Activated CD8-positive, alpha-beta T cell treated with anti-CD3 and anti-CD28 coated beads for 36 hours (primary cell): ENCODE measurements around the gene AIFM3. TPM values are rescaled to one million over a fixed set of nuclear protein-coding genes. Genes with fewer than 3 reads are reported as not detected.

ENCODE experiments used
- ATAC-seq: fragments of 200-7000 bp; cut with Tn5 transposase; one replicate; pipeline ENCODE4 v1.10.0; 2021; ENCODE audit warnings: mild to moderate bottlenecking, moderate library complexity
- CTCF ChIA-PET: fragments of 350-600 bp; sonication (Branson Sonifier 250); formaldehyde crosslinking; loops from one replicate; lab custom pipeline; 2021; ENCODE audit warnings: antibody characterized with exemption; lab: Charles Lee
- POLR2A ChIA-PET: fragments of 350-600 bp; sonication (Branson Sonifier 250); formaldehyde crosslinking; loops from one replicate; lab custom pipeline; 2021; ENCODE audit warnings: antibody characterized with exemption; lab: Charles Lee
- DNase-seq: peaks from one replicate; pipeline ENCODE4 v3.0.0-alpha.2; 2020
- H3K27ac Mint-ChIP-seq: one replicate; pipeline ENCODE4 v1.8.0; 2021; ENCODE audit warnings: mild to moderate bottlenecking, mixed read lengths
- H3K27me3 Mint-ChIP-seq: one replicate; pipeline ENCODE4 v1.8.0; 2021; ENCODE audit warnings: mixed read lengths
- H3K36me3 Mint-ChIP-seq: one replicate; pipeline ENCODE4 v1.8.0; 2021; ENCODE audit warnings: low read depth, mixed read lengths
- H3K4me1 Mint-ChIP-seq: one replicate; pipeline ENCODE4 v1.8.0; 2021; ENCODE audit warnings: low read depth, mixed read lengths
- H3K4me3 Mint-ChIP-seq: one replicate; pipeline ENCODE4 v1.8.0; 2021; ENCODE audit warnings: mild to moderate bottlenecking, moderate library complexity, mixed read lengths
- H3K9me3 Mint-ChIP-seq: one replicate; pipeline ENCODE4 v1.8.0; 2021; ENCODE audit warnings: mixed read lengths
- intact Hi-C: fragments of 100-400 bp; cut with micrococcal nuclease; formaldehyde crosslinking; loops from one replicate; pipeline ENCODE4 v1.10.0; 2022
- total RNA-seq, 2 experiments: library from RNA; stranded (reverse); gene quantifications; one replicate each; pipeline ENCODE4 v1.2.3, GENCODE V29; 2021
- TF ChIP-seq, protein P1 (sequence below): fragments of 200-600 bp; IDR thresholded peaks from one replicate; pipeline ENCODE4 v1.8.0; 2022; ENCODE audit warnings: antibody characterized with exemption, mild to moderate bottlenecking

The AIFM3 gene
- total RNA-seq, 2 experiments from 2014 or later: 0.25 to 0.40 TPM

DNA sequence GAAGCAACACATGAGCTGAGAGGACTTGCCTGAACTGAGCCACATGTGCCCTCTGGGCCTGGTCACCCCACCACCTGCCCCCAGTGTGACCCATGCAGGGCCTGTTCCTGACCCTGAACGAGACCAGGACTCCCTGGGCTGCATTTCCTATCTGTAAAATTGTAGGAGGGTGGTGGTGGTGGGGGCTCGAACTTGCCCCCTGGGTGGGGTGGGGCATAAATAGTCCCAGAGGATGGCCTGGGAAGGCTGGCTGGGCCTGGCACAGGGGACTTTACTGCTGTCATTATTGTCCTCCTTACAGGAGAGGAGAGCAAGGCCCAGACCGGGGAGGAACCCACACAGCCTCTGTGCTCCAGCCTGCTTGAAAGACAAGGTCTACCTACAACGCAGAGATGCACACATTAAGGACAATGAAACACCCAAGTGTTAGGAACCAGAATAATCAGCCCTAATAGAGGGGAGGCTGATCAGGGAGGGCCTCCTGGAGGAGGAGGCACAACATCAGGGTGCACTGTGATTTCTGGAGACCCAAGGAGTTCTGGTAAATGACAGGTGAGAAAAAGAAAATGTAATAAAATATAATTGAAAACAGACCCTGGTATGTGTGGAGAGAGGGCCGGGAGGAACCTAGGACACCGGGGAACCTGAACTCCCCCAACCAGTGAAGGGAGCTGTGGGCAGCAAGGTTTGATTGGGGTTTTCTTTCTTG lies 2.8 kb upstream of the AIFM3 start:
- Mint-ChIP-seq H3K4me1 (peaks cover 11% of the 10 kb centered on the region), H3K4me3 (peak overlapping the region; percentile 60), H3K27ac (no peak overlapping the region), H3K9me3 (no peaks in the 10 kb centered on the region), H3K27me3 (peaks cover 12% of the 10 kb centered on the region), H3K36me3 (no peaks in the 10 kb centered on the region)
- no peak for ATAC-seq
- intact Hi-C loops: no loop called here
- TF ChIP-seq, protein P1, sequence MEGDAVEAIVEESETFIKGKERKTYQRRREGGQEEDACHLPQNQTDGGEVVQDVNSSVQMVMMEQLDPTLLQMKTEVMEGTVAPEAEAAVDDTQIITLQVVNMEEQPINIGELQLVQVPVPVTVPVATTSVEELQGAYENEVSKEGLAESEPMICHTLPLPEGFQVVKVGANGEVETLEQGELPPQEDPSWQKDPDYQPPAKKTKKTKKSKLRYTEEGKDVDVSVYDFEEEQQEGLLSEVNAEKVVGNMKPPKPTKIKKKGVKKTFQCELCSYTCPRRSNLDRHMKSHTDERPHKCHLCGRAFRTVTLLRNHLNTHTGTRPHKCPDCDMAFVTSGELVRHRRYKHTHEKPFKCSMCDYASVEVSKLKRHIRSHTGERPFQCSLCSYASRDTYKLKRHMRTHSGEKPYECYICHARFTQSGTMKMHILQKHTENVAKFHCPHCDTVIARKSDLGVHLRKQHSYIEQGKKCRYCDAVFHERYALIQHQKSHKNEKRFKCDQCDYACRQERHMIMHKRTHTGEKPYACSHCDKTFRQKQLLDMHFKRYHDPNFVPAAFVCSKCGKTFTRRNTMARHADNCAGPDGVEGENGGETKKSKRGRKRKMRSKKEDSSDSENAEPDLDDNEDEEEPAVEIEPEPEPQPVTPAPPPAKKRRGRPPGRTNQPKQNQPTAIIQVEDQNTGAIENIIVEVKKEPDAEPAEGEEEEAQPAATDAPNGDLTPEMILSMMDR: no peak
- DNase-seq: no peak
- ChIA-PET POLR2A (no interaction called here), CTCF (no interaction called here)

DNA sequence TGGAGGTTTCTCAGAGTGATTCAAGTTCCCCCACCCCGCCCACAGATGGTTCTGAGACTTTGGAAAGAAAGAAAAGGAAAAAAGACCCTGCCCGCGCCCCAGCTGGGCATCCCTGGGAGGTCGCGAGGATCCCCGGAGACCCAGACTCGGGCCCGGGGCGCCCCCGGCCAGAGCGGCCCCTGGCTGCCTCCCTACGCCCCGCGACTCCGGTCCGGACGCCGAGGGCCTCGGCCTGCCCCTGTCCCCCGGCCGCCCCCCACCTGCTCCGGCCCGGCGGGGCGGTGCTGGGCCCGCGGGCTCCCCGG lies 2.3 kb upstream of the AIFM3 start:
- H3K36me3 Mint-ChIP-seq: no peaks in the 10 kb centered on the region
- peak overlapping the region; percentile 60 for H3K4me3 Mint-ChIP-seq
- ATAC-seq (no peak), DNase-seq (peak; percentile 49)
- POLR2A ChIA-PET: no interaction called here
- H3K27ac Mint-ChIP-seq: no peak overlapping the region
- intact Hi-C loops: no loop called here
- peaks cover 12% of the 10 kb centered on the region for H3K27me3 Mint-ChIP-seq
- CTCF ChIA-PET: no interaction called here
- peaks cover 11% of the 10 kb centered on the region for H3K4me1 Mint-ChIP-seq
- TF ChIP-seq, protein P1: no peak
- no peaks in the 10 kb centered on the region for H3K9me3 Mint-ChIP-seq

DNA sequence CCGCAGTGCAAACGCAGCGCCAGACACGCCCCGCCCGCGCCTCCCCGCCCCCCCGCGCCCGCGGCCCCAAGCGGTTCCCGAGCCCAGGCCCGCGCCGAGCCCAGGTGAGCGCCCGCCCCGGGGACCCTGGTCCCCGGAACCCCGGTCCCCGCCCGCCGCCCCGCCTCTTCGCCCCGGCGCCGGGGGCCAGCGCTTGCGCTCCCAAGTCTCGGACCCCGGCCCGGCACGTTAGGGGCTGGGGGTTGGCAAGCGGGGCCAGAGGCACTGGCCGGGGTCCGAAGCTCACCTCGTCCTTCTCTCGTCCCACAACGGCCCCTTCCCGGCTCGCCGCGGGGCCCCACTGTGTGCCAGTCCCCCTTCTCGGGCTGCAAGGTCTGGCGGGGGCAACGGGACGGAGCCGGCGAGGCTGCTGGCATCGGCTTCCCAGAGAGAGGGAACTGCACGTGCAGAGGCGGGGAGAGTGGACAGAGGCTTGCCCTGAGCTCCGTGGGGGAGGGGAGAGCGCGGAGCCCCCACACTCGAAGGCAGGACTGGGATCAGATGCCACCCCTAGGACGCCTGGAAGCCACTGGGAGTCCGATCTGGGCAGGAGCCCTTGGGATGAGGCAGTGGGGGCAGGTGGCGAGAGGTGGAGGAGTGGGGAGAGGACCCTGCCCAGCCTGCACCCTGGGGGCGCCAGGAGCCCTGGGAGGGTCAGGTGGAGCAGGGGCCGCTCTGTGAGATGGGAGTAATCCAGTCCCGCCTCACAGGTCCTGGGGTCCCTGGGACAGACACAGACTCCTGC lies 1.8 kb upstream of the AIFM3 start:
- ChIA-PET POLR2A (no interaction called here), CTCF (no interaction called here)
- H3K27me3 Mint-ChIP-seq: peaks cover 10% of the 10 kb centered on the region
- ATAC-seq (no peak), DNase-seq (no peak)
- TF ChIP-seq, protein P1: no peak
- H3K27ac Mint-ChIP-seq: no peak overlapping the region
- peaks cover 11% of the 10 kb centered on the region for H3K4me1 Mint-ChIP-seq
- no peaks in the 10 kb centered on the region for H3K36me3 Mint-ChIP-seq
- H3K9me3 Mint-ChIP-seq: no peaks in the 10 kb centered on the region
- no peak overlapping the region for H3K4me3 Mint-ChIP-seq
- intact Hi-C loops: no loop called here

DNA sequence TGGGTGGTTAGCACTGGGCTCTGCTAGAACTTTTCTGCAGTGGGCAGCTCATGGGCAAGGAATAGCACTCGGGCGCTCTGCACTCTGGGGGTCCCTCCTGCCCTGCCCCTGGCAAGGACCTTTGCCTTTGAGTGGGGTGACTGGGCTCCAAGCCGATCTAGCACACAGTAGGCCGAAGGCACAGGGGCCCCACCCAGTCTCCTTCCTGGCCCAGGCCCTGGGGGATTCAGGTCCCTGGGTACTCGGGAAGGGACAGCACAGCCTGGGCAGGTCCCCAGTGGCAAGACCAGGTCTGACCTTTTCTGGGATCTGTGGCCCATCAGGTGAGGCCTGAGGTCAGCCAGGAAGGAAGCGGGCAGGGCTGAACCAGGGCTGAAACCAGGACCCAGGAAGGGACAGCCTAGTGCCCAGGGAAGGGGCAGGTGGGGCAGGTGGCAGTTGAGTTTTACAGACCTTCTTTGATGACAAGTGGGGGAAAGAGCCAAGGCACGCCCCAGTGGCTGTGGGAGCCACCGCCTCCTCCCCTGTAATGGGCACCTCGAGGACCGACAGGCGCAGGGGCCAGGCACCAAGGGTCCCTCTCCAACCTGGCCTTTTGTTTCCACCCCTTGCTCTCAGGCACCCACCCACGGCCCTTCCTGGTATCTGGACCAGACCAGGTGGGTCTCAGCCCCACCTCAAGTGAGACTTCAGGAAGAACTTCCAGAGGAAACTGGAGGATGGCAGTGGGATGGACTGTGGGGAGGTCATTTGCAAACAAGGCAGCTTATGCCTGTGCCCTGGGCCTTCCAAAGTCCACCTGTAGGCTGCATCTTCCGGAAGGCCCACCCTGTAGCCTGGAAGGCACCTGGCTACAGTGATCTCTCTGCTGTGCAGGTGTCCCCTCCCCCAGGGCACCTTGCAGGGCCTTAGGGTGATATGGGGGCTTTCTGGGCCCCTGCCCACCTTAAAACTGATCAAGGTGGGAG lies 883 bp upstream of the AIFM3 start:
- no peak overlapping the region for H3K27ac Mint-ChIP-seq
- no peak for ATAC-seq
- TF ChIP-seq, protein P1: no peak
- no peaks in the 10 kb centered on the region for H3K36me3 Mint-ChIP-seq
- H3K4me1 Mint-ChIP-seq: peaks cover 11% of the 10 kb centered on the region
- CTCF ChIA-PET: no interaction called here
- H3K27me3 Mint-ChIP-seq: peaks cover 10% of the 10 kb centered on the region
- POLR2A ChIA-PET: no interaction called here
- intact Hi-C loops: no loop called here
- no peak for DNase-seq
- H3K9me3 Mint-ChIP-seq: no peaks in the 10 kb centered on the region
- no peak overlapping the region for H3K4me3 Mint-ChIP-seq
